MV-4-11 (cell line): Measurements from ENCODE around the gene CLMP.
A peak's percentile ranks its signal among the peaks of the same experiment; 100 is the strongest.
"Not testable (repeated sequence)": the region's sequence is repeated elsewhere in the genome, so short reads cannot be mapped to it uniquely, and the experiment has no call there.

Experiments
- DNase-seq: peaks from one replicate; lab custom pipeline; 2025; lab: John Stamatoyannopoulos, UW

CLMP gene

DNA sequence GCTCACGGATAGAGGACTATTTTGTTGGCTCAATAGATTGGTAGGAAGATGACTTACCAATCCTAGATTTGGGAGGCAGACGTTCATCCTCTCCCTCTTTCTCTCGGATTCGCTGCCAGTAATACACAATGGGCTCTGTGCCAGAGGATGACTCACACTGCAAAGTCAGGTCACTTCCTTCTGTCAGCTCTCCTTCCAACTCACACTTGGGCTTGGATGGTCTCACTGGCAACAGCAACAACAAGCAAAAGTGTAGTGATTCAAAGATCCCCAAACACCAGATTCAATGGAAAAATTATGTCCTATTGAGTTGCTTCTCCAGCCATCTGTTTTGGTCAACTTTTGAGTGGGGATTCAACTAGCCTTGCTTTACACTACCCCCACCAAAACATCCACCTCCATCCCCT is 111.4 kb downstream of the CLMP start:
- DNase-seq: peak; percentile 78

GRCh38 chr11:123082977-123083376 is 112.1 kb downstream of the CLMP start:
- DNase-seq: no peak

DNA sequence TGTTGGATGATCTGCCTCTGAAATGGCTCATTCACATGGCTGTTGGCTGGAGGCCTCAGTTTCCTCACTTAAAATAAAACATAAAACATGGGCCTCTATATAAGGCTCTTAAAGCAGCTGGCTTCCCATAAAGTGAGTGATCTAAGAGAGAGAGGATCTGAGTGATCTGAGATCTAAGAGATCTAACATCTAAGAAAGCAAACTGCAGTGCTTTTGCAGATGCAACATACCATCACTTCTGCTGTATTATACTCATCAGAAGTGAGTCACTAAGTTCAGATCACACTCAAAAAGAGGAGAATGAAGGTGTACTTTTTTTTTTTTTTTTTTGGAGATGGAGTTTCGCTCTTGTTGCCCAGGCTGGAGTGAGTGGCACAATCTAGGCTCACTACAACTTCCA is 115.0 kb downstream of the CLMP start:
- no peak for DNase-seq

- DNase-seq: no peak
Measured at GRCh38 chr11:123076484-123076883, 118.6 kb downstream of the CLMP start.

DNA sequence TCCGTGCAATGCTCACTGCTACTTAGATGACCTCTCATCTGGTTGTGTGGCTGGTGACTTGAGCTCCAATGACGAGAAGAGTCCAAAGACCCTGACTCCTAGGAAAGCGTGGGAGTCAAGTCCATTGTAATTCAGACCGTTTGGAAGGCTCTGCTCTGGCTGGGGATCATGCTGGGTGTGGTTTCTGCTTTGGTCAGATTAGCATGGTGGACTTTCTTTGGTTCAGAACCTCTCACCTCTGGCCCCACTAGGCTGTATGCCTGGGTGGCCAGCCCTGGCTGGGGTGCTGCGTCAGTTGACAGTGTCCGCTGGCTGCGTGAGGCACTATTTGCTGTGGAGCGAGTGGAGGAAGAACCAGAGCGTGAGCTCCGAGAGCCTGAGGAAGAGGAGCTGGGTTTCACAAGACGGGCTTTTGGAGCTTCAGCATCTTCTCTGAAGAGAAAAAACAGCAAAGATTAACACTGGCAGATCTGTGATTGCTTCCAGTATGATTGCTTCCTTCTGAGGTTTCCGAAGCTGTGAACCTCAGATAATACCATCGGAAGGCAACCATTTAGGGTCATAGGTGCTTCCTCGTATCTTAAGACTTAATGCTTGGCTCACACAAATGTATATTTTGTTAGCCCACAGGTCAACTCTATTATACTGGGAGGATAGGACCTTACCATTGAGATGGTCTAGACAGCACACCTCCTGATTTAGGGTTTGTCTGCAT is 121.5 kb downstream of the CLMP start:
- DNase-seq: no peak

GRCh38 chr11:123072762-123073161 is 122.3 kb downstream of the CLMP start:
- DNase-seq: no peak

GRCh38 chr11:123072332-123072761 is 122.7 kb downstream of the CLMP start:
- DNase-seq: no peak

GRCh38 chr11:123069908-123070821 is 124.9 kb downstream of the CLMP start:
- DNase-seq: peak; percentile 80

DNA sequence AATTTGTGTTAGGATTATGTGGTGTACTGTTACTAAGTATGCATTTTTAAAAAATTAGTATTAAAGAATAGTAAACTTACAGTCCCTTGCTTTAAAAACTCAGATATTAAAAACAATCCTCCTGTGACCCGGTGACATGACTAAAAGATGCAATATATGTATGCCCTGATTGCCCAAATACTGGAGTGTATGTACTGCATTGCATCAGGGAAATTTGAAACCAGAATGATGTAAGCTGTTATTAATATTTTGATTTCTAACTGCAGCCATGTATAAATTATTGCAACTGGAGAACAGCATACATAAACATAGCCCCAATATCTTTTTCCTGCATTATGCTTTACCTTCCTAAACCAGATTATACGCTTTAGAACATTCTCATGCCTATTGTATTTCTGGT is 129.4 kb downstream of the CLMP start:
- DNase-seq: no peak

DNA sequence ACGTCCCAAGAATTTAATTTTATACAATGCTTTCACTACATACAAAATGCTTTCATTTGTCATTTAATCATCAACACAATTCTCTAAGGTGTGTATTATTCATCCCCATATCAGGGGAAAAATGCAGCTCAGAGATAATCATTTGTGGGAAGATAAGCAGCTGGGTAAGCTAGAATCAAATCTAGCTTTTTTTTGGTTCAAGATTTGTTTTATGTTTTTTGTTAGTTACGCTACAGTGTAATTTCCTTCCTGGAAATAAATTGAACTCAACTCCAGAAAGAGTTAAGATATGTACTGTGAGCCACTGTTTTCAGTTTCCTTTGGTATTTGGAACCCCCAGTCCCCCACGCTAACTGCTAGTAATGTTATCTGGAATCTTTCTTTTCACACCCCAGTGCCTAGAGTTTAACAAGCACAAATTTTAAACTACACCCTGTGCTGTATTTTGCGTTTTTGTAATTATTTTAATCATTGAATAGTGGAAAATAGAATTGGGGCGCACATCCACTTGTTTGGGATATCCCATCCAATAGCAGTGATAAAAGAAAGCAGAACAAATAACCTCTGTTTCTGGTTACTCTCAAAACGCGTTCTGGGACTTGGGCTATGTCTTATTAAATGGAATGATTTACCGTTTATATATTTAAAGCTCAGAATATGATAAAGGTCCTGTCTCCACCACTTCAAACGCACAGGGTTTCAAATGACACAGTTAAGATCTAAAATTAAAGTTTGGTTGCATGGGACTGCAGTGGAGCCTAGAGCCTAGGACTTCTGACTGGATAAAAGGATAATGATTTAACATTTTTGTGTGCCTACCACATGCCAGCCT is 131.0 kb downstream of the CLMP start:
- DNase-seq: no peak

GRCh38 chr11:123062892-123063825 is 131.9 kb downstream of the CLMP start:
- DNase-seq: peak; percentile 62

DNA sequence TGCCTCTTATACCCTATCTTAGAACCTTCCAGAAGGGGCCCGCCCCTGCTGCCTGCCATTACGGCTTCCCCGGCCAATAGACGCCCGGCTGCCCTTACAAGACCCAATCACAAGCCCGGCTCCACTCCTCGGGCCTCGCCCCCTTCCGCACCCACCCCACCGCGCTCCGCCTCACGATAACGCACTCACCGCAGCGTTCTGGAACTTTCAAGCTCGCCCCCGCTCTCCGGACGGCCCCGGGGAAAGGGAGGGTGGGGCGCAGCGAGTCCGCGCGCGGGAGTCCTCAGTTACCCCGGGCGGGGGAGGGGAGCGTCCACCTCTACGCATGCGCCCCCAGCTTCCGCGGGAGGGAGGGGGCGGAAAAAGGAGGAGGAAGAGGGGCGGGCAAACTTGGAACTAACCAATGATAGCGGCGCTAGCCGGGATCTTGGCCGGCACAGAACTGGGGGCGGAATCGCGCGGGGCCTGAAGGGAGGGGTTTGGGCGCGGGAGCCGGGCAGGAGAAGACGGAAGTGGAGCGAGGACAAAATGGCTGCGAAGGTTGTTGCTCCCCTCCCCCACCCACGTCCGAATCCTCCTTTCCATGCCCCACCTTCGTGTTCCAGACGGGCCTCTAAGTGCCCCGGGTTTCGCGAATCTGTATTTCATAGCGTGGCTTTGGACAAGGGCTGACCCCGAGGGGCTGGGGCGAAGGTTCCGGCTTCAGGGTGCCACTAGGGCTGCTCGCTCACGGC is 132.7 kb downstream of the CLMP start:
- DNase-seq: peak; percentile 99

GRCh38 chr11:123061403-123062157 is 133.5 kb downstream of the CLMP start, which contains the start of gene HSPA8:
Gene HSPA8, minus strand, starts transcription at chr11:123062136. Its CDS starts 812 bp downstream, at chr11:123061324.
- DNase-seq: peak; percentile 55

GRCh38 chr11:123060277-123061000 is 134.6 kb downstream of the CLMP start:
- DNase-seq: no peak

GRCh38 chr11:123059041-123059920 is 135.8 kb downstream of the CLMP start:
- DNase-seq: not testable (repeated sequence)

DNA sequence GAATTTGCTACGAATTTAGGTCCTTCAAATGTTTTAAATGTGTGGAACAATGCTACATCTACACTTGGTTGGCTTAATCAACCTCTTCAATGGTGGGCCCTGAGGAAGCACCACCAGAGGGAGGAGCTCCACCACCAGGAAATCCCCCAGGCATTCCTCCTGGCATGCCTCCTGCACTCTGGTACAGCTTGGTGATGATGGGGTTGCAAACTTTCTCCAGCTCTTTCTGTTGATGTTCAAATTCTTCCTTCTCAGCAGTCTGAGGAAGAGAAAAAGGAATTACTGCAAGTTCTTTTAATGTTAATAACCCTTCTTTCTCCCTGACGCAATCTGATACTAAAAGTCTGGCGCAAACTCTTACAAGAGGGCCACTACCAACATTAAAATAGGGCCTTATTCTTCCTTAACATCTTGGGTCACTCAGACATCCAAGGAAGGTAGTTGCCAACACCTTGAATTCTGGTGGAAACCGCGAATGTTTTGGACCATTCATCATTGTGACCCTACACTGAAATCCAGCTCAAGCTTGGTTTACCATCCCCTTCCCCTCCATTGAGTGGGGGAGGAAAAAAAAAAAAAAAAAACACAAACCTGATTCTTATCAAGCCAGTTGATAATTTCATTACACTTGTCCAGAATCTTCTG is 137.3 kb downstream of the CLMP start:
- DNase-seq: no peak

DNA sequence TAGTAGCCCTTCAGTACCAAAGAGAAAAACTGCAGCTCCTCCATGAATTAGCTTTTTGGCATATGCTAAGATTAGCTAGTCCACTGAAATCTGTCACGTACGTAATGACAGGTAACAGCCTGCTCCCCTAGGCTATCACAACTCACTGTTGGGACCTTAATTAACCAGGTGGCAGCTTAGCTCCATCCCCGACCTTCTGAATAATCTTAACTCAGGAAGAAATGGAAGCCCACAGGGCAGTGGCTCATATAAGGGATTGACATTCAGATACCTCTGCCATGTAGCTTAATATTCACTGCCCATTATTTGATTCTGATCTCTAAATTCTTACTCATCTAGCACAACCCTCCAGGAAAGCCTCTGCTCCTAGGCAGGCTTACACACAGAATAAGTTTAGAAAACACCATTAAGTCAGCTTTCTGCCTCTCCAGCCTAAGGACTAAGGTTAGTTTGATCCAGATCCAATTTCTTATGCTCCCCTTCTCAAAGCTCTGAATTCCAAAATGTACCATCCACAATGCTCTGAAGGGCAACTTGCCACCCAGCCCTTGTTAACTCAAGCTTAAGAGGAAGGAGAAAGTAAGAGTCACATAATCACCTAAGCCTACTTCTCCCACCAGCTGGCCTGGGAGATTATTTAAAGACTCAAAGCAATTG is 138.1 kb downstream of the CLMP start:
- DNase-seq: no peak
